Right lobe of liver (tissue), 6 donors: ENCODE data around the gene EIF4G1. TPM values are rescaled to one million over a fixed set of nuclear protein-coding genes. Genes with fewer than 3 reads are reported as not detected.

ENCODE experiments used
- ATAC-seq, 4 donors: fragments of 200-7000 bp; cut with Tn5 transposase; one replicate each; pipeline ENCODE4 v1.9.1; 2020; ENCODE audit warnings: mild to moderate bottlenecking in 4 of 4, moderate library complexity in 4 of 4
- DNase-seq, 3 donors: peaks; one replicate each; pipeline ENCODE4 v3.0.0-alpha.2; 2020
- H3K27ac ChIP-seq, 3 donors: fragments of 200-600 bp; one replicate each; pipeline ENCODE4 v1.8.0; 2022
- H3K27me3 ChIP-seq, 2 donors: fragments of 200-600 bp; one replicate each; pipeline ENCODE4 v1.8.0; 2022
- H3K36me3 ChIP-seq, 4 donors: fragments of 200-600 bp; sonication (generic) in 1 of 4; one replicate each; pipeline versions ENCODE4 v1.5.1 to v1.8.0; 2017 to 2022; ENCODE audit warnings: control low read depth in 1 of 4
- H3K4me1 ChIP-seq, 4 donors: fragments of 200-600 bp; sonication (generic) in 1 of 4; one replicate each; pipeline versions ENCODE4 v1.5.1 to v1.8.0; 2017 to 2022; ENCODE audit warnings: control low read depth in 1 of 4
- H3K4me3 ChIP-seq, 3 donors: fragments of 200-600 bp; one replicate each; pipeline ENCODE4 v1.8.0; 2022
- H3K9me3 ChIP-seq, 4 donors: fragments of 200-600 bp; sonication (generic) in 1 of 4; one replicate each; pipeline versions ENCODE4 v1.5.1 to v1.8.0; 2017 to 2022; ENCODE audit warnings: control low read depth in 1 of 4
- CTCF ChIP-seq, 4 donors: fragments of 200-600 bp in 3 of 4; fragments of 450-650 bp in 1 of 4; IDR thresholded peaks; one replicate each; pipeline versions ENCODE4 v1.5.1 to v1.8.0; 2016 to 2022; ENCODE audit warnings: antibody characterized with exemption in 4 of 4, mild to moderate bottlenecking in 2 of 4
- POLR2A ChIP-seq: fragments of 450-650 bp; IDR thresholded peaks from one replicate; pipeline ENCODE4 v1.6.1; 2017; ENCODE audit warnings: antibody characterized with exemption, mild to moderate bottlenecking
- WGBS: methylation state at CpG from one replicate; pipeline ENCODE4 v1.1.6; 2018; ENCODE audit warnings: low coverage, low lambda C conversion rate; ENCODE audit not compliant: insufficient coverage; ENCODE audit errors: missing lambda C conversion rate; 5-methylcytosine and 5-hydroxymethylcytosine counted together
- intact Hi-C, 2 donors: fragments of 100-400 bp; cut with DNase I; formaldehyde crosslinking; loops; one replicate each; pipeline versions ENCODE4 v1.11.2 to v1.14.1; 2022
- total RNA-seq, 6 experiments: library from RNA; depleted of rRNA in 2 of 6; stranded (reverse); fragments of >200 nt in 2 of 6; fragmentation: NEBNext Ultra II Directional in 3 of 6; extraction: Animal tissue kit (Norgen Biotek cat#: 25700) in 3 of 6; gene quantifications; one replicate each; pipeline versions ENCODE4 v1.1.0 to v1.2.4, GENCODE V29; 2016 to 2023
- donor health status: DM: no; HTN: yes; CAD: no.
- donor health status: DM: no; HTN: no; CAD: no.
- donor health status: DM: no; HTN: no; CAD: no.
- donor health status: DM: no; HTN: yes; CAD: no.
- donor health status: DM: no; HTN: yes; CAD: no.

EIF4G1 gene
- total RNA-seq, 6 experiments from 2014 or later = 262 to 368 (median 291) TPM

- Histone ChIP-seq H3K27ac (no peak overlapping the region), H3K27me3 (no peaks in the 10 kb centered on the region), H3K36me3 (no peaks in the 10 kb centered on the region), H3K9me3 (no peaks in the 10 kb centered on the region), H3K4me3 (no peak overlapping the region), H3K4me1 (peaks cover 0 to 7% (median 2%) of the 10 kb centered on the region in 4 donors)
- TF ChIP-seq POLR2A (no peak), CTCF (IDR thresholded peaks at IDR 0.05) (no peak)
- 86% methylated on average over 2 of the region's 12 CpGs for WGBS
- intact Hi-C loops = no loop called here
- ATAC-seq = no peak
- DNase-seq = peak in 1 of 3 donors; percentile 37
Observed at GRCh38 chr3:184358124-184358767, 43.8 kb downstream of the EIF4G1 start.

GRCh38 chr3:184358921-184359350 is 44.5 kb downstream of the EIF4G1 start:
- H3K27ac ChIP-seq = no peak overlapping the region
- no peak overlapping the region for H3K4me3 ChIP-seq
- H3K9me3 ChIP-seq = no peaks in the 10 kb centered on the region
- ATAC-seq = no peak
- peak in 2 of 3 donors; percentile 42 to 47 for DNase-seq
- H3K36me3 ChIP-seq = no peaks in the 10 kb centered on the region
- TF ChIP-seq CTCF (IDR thresholded peaks at IDR 0.05) = no peak
- no peak for TF ChIP-seq POLR2A
- intact Hi-C loops = no loop called here
- WGBS = 46% methylated on average over 6 of the region's 14 CpGs
- H3K27me3 ChIP-seq = no peaks in the 10 kb centered on the region
- peaks cover 0 to 12% (median 3%) of the 10 kb centered on the region in 4 donors for H3K4me1 ChIP-seq

GRCh38 chr3:184359610-184360009 is 45.2 kb downstream of the EIF4G1 start:
- no peaks in the 10 kb centered on the region for H3K9me3 ChIP-seq
- TF ChIP-seq CTCF (IDR thresholded peaks at IDR 0.05) (no peak), POLR2A (no peak)
- no peak for ATAC-seq
- no peaks in the 10 kb centered on the region for H3K27me3 ChIP-seq
- peak in 1 of 3 donors; percentile 47 for DNase-seq
- WGBS = no CpG with 5 or more reads among the region's 9 CpGs
- intact Hi-C loops = no loop called here
- H3K36me3 ChIP-seq = peaks cover 0 to under 1% (median 0%) of the 10 kb centered on the region in 4 donors
- peaks cover 0 to 18% (median 7%) of the 10 kb centered on the region in 4 donors for H3K4me1 ChIP-seq
- H3K4me3 ChIP-seq = no peak overlapping the region
- no peak overlapping the region for H3K27ac ChIP-seq

GRCh38 chr3:184360070-184360928 is 45.9 kb downstream of the EIF4G1 start:
- TF ChIP-seq CTCF (IDR thresholded peaks at IDR 0.05) = no peak
- no peak for TF ChIP-seq POLR2A
- ATAC-seq (no peak), DNase-seq (peak in 1 of 3 donors; percentile 25)
- H3K27ac ChIP-seq = no peak overlapping the region
- 80% methylated on average over 10 of the region's 12 CpGs for WGBS
- H3K27me3 ChIP-seq = no peaks in the 10 kb centered on the region
- intact Hi-C loops = no loop called here
- H3K36me3 ChIP-seq = peaks cover 0 to 7% (median under 1%) of the 10 kb centered on the region in 4 donors
- H3K9me3 ChIP-seq = no peaks in the 10 kb centered on the region
- H3K4me3 ChIP-seq = peak overlapping the region in 1 of 3 donors; percentile 75
- H3K4me1 ChIP-seq = peaks cover 0 to 19% (median 8%) of the 10 kb centered on the region in 4 donors
